Bronchial epithelial cell (primary cell): ENCODE measurements around the gene RFESD. TPM values are rescaled to one million over a fixed set of nuclear protein-coding genes. Genes with fewer than 3 reads are reported as not detected.
"Not testable (repeated sequence)": the region's sequence is repeated elsewhere in the genome, so short reads cannot be mapped to it uniquely, and the experiment has no call there.

Source experiments
- DNase-seq: peaks from one replicate; pipeline ENCODE4 v3.0.0-alpha.2; 2010; ENCODE audit warnings: low read depth
- FAIRE-seq: peaks from 2 replicates; lab custom pipeline; 2011; peaks lifted over from hg19 to GRCh38; lab: Jason Lieb, UNC
- H3K27me3 ChIP-seq: 2 replicates; pipeline ENCODE4 v1.5.1; 2011; ENCODE audit warnings: low read length; ENCODE audit not compliant: control insufficient read depth, insufficient read depth
- H3K36me3 ChIP-seq: 2 replicates; pipeline ENCODE4 v1.5.1; 2011; ENCODE audit warnings: low read length; ENCODE audit not compliant: control insufficient read depth, insufficient read depth
- H3K4me3 ChIP-seq: 2 replicates; pipeline ENCODE4 v1.5.1; 2011; ENCODE audit warnings: mild to moderate bottlenecking, low read depth, low read length, control low read depth
- CTCF ChIP-seq: IDR thresholded peaks from 2 replicates; pipeline ENCODE4 v1.5.1; 2011; ENCODE audit warnings: mild to moderate bottlenecking, moderate library complexity, low read length, control low read depth, inconsistent platforms; ENCODE audit not compliant: insufficient read depth, severe bottlenecking
- total RNA-seq: library from RNA; depleted of rRNA; stranded (reverse); fragments of >200 nt; gene quantifications from 2 replicates; pipeline ENCODE4 v1.2.1, GENCODE V29; 2014

RFESD gene
- total RNA-seq, 1 donor from 2014 or later = 1.6 TPM

- Histone ChIP-seq H3K36me3 (no peaks in the 10 kb centered on the region), H3K27me3 (no peaks in the 10 kb centered on the region), H3K4me3 (no peak overlapping the region)
- FAIRE-seq (no peak), DNase-seq (no peak)
- no peak for TF ChIP-seq CTCF
Observed at GRCh38 chr5:95697781-95698681, 51.5 kb downstream of the RFESD start.

- Histone ChIP-seq H3K36me3 (no peaks in the 10 kb centered on the region), H3K27me3 (no peaks in the 10 kb centered on the region), H3K4me3 (no peak overlapping the region)
- no peak for TF ChIP-seq CTCF
- FAIRE-seq (no peak), DNase-seq (no peak)
Observed at GRCh38 chr5:95699337-95699736, 52.8 kb downstream of the RFESD start.

GRCh38 chr5:95701074-95701473 lies 54.5 kb downstream of the RFESD start:
- DNase-seq (no peak), FAIRE-seq (no peak)
- Histone ChIP-seq H3K36me3 (no peaks in the 10 kb centered on the region), H3K27me3 (no peaks in the 10 kb centered on the region), H3K4me3 (no peak overlapping the region)
- no peak for TF ChIP-seq CTCF

- H3K36me3 ChIP-seq = no peaks in the 10 kb centered on the region
- FAIRE-seq = no peak
- H3K4me3 ChIP-seq = no peak overlapping the region
- DNase-seq = no peak
- no peak for TF ChIP-seq CTCF
- no peaks in the 10 kb centered on the region for H3K27me3 ChIP-seq
Observed at GRCh38 chr5:95704150-95704549, 57.6 kb downstream of the RFESD start.

- H3K36me3 ChIP-seq, H3K27me3 ChIP-seq, FAIRE-seq, DNase-seq, H3K4me3 ChIP-seq: not testable (repeated sequence)
Observed at GRCh38 chr5:95706196-95706595, 59.6 kb downstream of the RFESD start.

- no peak for DNase-seq
- Histone ChIP-seq H3K36me3 (no peaks in the 10 kb centered on the region), H3K4me3 (no peak overlapping the region), H3K27me3 (no peaks in the 10 kb centered on the region)
- no peak for FAIRE-seq
- TF ChIP-seq CTCF = no peak
Observed at GRCh38 chr5:95707055-95707454, 60.5 kb downstream of the RFESD start.

Other genes starting within 250 kb of the RFESD start
- gene SKIC3, start 91.8 kb upstream of the RFESD start, total RNA-seq = 117 and 125 TPM in 2 replicates
- gene ARSK, start 91.7 kb upstream of the RFESD start, total RNA-seq = 7.4 and 9.0 TPM in 2 replicates
- 0.26 TPM in 2 replicates for gene GPR150, start 26.7 kb upstream of the RFESD start, total RNA-seq
- not detected in 2 replicates for gene SPATA9, start 36.2 kb downstream of the RFESD start, total RNA-seq
- gene RHOBTB3, start 84.6 kb downstream of the RFESD start, total RNA-seq = 9.6 and 21.6 TPM in 2 replicates
- gene GLRX, start 175.9 kb downstream of the RFESD start, total RNA-seq = 8.7 and 18.4 TPM in 2 replicates